ENCODE results near the gene CPT1B.

CPT1B gene

GRCh38 chr22:50584106-50585096 lies 6.2 kb upstream of the CPT1B start:
- DNase-seq, result no peak

DNA sequence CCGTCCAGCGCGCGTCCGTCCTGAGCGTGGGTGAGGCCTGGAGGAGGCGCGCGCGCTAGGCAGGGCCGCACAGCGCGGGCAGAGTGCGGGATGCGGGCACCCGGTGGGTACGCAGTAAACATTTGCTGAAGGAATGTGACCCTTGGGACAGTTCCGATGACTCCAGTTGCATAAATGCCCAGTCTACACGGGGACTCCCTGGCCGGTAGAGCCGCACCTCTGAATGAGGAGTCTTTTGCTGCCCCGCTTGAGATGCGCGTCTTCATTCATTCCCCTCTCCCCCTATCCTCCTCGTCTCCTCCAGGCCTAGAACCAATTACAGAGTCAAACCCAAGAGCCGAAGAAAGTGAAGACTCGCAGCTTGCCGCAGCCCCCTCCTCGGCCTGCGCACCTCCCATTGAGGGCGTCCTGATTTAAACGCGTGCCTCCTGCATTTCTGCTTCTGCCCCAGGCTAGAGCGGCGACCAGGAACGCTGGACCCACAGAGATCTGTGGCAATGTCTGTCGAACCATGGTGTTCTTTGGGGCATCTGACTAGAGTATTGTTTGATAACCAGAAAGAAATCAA lies 5.2 kb upstream of the CPT1B start:
- peak in 1 of 2 experiments; percentile 43 for DNase-seq

GRCh38 chr22:50582493-50583293 lies 4.5 kb upstream of the CPT1B start, which contains the start of gene CHKB:
CHKB (minus strand) TSS chr22:50582849; CDS start chr22:50582781, 68 bp downstream.
- peak; percentile 82 to 94 for DNase-seq

DNA sequence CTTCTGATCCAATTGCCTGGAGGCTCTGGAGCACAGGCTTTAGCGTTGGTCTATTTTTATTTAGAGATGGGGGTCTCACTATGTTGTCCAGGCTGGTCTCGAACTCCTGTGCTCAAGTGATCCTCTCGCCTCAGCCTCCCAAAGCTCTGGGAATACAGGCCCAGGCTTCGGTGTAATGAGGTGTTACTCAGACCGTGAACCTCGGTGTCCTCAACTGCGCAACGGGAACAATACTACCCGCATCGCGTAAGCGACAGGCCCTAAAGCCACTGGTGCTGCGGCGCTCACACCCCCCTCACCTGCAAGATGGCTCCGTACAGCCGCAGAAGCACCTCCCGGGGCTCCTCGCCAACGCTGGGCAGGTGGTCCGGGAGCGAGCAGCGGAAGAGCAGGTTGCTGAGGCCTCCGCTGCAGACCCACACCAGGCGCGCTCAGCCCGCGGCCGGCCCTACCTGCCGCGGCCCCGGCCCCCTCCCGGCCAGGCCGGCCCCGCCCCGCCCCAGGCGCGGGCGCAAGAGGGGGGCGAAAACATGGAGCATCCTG lies 3.8 kb upstream of the CPT1B start:
- no peak for DNase-seq

DNA sequence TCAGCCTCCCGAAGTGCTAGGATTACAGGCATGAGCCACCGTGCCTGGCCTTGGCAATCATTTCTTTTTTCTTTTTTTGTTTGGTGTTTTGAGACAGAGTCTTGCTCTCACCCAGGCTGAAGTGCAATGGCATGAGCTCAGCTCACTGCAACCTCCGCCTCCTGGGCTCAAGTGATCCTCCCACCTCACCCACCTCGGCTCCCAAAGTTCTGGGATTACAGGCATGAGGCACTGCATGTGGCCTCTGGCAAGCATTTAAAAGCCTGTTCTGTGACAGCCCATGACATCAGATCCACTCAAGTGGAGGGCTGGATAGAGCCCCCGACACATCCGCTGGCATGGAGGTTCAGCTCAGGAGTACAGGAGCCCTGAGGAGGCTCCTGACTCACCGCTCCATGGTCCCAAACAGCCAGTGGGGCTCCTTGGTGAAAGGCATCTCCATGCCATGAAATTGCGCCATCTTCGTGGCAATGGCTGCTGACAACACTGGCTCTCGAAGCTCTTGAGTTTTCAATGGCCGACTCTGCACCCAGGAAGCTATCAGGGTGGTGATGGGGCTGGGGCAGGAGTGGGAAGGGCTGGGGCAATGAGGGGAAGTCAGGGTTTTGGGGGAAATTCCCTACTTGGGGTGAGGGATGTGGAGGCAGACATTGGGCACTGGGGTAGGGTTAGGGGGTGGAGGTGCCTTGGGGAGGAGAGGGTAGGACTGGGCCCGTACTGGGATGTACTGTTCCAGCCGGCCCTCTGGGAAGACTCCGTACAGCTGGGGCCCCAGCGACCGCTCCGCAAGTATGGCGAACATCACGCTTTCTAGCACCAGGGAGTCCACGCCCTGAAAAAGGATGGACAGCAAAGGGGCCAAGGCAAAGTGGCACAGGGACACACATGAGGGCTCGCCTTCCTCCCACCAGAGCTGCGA lies 3.1 kb upstream of the CPT1B start:
- no peak for DNase-seq

GRCh38 chr22:50579752-50580151 lies 1.5 kb upstream of the CPT1B start:
- DNase-seq, result no peak

DNA sequence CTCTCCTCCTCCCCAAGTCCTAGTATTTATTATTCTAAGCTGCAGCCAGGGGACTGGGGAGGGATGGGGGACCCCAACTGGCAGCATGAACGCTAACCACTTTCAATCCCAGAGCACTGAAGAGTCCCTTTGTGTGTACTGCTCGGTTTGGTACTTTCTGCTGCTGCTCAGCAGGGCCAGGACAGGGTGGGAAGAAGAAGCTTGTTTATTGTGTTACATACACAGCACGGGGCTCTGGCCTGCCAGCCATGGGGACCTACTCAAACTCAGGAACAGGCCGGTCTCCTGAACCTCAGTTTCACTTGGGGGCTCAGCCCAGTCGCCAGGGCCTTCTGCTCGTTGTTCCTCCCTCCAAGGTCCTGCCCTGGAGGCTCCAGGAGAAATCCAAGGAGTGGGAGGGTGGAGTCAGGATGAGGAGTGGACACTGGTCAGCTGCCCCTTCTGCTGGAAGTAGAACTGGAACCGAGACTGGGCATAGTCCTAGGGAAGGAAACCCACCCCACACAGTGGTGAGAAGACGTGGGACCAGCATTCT lies 616 bp upstream of the CPT1B start:
- DNase-seq, result no peak

- no peak for DNase-seq
Measured at GRCh38 chr22:50577697-50577986, 585 bp downstream of the CPT1B start.

DNA sequence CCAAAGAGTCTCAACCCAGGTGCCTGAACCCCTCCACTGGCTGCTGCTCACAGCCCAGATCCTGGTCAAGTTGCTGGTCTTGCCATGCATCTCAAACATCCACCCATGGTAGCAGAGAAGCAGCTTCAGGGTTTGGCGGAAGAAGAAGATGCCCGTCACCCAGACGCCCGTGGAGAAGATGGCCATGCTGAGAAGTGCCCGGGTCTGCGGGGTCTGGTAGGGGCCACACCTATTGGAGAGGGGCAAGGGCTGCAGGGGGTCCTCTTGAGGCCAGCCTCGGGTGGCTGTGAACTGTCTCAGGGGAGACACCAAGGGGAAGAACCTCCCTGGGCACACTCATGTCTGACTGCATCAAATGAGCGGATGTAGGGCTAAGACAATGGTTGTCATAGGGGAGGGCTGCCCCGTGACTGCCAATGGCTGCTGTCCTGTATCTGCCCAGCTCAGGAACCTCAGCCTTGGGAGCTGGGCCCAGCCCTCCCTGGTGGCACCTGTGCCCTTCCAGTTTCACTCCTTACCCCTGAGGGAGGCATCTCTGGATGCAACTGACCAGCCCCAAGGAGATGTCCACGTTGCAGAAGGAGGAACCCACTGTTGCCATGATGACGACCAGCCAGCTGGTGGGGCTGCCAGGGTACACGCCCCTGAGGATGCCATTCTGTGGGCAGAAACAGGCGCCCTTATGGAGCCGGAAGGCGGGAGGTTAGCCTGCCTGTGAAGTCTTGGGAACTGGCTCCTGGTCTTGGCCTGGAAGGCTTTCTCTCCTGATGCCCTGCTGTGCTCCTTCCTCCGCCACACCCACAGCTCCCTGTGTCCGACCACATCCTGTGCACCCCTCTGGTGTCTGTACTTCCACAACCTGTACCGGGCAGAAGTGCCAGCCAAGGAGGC lies 1.2 kb downstream of the CPT1B start:
- no peak for DNase-seq

- DNase-seq, result peak; percentile 3 to 35
Measured at GRCh38 chr22:50576070-50576469, 2.2 kb downstream of the CPT1B start.

DNA sequence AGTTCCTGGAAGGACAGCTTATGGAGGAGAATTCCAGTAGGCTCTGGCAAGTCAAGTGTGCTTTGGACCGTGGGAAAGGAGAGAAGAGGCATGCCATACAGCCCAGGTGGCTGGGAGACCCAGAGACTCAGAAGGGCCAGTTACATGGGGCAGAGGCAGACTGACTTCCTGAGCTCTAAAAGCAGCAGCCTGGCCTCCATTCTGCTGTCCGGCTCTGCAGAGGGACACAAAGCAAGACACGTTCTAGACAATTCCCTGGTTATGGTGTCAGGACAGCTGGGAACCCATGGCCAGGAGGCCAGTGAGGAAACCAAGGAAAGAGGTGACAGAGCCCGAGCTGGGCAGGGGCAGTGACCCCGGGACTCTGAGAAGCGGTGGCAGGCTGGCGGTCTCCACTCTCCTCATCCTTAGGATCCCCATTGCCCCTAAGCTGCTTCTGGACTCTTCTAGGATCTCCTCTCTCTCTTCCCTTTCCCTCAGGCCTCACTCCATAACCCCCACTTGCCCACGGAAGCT lies 2.7 kb downstream of the CPT1B start:
- DNase-seq, result no peak

- no peak for DNase-seq
Measured at GRCh38 chr22:50574383-50574755, 3.9 kb downstream of the CPT1B start.

DNA sequence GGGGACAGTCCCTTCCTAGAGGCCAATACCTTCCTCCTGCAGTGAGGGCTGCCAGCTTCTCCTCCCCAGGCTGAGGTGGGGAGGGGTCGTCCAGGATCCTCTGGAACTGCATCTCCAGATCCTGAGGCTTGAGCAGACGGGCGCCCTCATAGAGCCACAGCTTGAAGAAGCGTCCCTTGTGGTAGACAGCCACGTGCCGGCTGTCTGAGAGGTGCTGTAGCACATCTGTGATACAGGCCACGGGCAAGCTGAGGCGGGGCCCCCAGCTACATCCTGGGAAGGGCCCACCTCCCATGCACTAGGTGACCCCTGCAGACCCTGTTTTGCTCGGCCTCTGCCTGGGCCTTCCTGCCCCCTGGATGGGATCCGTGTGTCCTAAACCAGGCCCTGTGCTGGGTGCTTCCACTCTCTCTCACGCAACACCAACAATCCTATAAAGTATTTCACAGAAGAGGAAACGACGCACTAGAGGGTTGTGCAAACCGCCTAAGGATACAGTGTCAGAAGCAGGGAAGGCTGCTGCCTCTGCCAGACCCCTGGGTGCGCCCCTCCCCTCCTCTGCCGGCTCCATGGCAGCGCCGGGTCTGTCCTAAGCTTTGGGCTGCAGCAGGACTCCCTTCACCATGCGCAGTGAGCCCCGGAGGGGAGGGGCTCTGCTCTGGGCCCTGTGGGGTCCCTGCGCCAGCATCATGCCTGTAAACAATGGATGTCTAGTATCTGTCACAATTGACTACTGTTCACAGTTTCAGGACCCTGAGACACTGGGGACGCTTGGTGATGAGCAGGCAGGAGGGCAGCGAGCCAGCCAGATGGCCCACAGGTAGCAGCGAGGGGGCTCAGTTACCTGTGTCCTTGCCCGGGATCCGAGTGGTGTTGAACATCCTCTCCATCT lies 4.5 kb downstream of the CPT1B start:
- DNase-seq, result no peak

DNA sequence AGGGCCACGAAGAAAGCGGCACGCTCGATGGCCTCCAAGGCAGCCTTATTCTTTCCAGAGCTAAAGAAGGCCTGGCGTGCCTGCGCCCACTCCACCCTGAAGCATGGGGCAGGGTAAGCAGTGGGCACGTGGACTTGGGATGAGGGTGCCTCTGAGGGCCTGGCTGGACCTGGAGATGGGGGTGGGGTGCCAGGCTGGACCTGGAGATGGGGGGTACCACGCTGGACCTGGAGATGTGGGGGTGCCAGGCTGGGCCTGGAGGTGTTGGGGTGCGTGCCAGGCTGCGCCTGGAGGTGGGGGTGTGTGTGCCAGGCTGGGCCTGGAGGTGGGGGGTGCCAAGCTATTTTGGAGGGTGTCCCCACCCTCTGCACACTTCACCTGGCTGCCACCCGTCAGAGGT lies 5.3 kb downstream of the CPT1B start:
- DNase-seq, result no peak

- no peak for DNase-seq
Measured at GRCh38 chr22:50571264-50572175, 6.7 kb downstream of the CPT1B start.

- DNase-seq, result no peak
Measured at GRCh38 chr22:50570861-50571260, 7.4 kb downstream of the CPT1B start.

GRCh38 chr22:50569896-50570535 lies 8.2 kb downstream of the CPT1B start:
- DNase-seq, result no peak

DNA sequence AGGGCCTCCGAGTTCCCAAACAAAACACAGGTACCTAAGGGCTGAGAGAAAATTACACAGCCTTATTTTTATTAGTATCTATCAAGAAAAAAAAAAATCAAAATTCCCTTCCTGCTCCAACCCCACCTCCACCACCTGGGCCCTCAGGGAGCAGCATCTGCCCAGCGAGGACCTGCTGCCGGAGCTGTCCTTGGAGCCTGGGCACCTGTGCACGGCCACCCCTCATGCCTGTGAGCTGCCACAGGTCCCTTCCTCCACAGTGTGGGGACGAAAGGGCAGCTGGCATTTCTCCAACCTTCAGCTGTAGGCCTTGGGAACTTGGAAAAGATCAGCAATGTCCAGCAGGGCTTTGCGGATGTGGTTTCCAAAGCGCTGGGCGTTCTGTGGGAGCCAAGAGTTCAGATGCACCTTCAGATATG lies 9.2 kb downstream of the CPT1B start:
- no peak for DNase-seq
